ENCODE measurements around the gene STARD10.

- no peak for TF ChIP-seq POLR2A (IDR thresholded peaks at IDR 0.05)
- no peak for TF ChIP-seq CTCF (IDR thresholded peaks at IDR 0.05)
- no peak for TF ChIP-seq EP300 (IDR thresholded peaks at IDR 0.05)
- no peak for TF ChIP-seq POLR2AphosphoS5 (IDR thresholded peaks at IDR 0.05)
These were observed 5.6 kb upstream of the STARD10 start for GRCh38 chr11:72799441-72799840.
